H1 (cell line): Measurements from ENCODE around the gene RAB35.

Experiments used
- EP300 ChIP-seq, 2 experiments: IDR thresholded peaks; 1 replicate in 1 of 2; 2 replicates in 1 of 2; pipeline ENCODE4 v1.6.1; 2011 to 2012; ENCODE audit warnings: low read depth in 2 of 2, low read length in 2 of 2, mild to moderate bottlenecking in 2 of 2, borderline replicate concordance in 1 of 2, inconsistent platforms in 1 of 2, moderate library complexity in 1 of 2
- EZH2 ChIP-seq: fragments of 200-600 bp; sonication (generic); IDR thresholded peaks from 2 replicates; pipeline ENCODE4 v1.7.1; 2012; ENCODE audit warnings: low read depth, mild to moderate bottlenecking, moderate library complexity, low read length, inconsistent platforms; ENCODE audit not compliant: severe bottlenecking
- NRF1 ChIP-seq: IDR thresholded peaks from 2 replicates; pipeline ENCODE4 v1.6.1; 2011; ENCODE audit warnings: mild to moderate bottlenecking, low read depth, low read length, improper control_type of control experiment
- POLR2A ChIP-seq, 2 experiments: IDR thresholded peaks; 1 replicate in 1 of 2; 2 replicates in 1 of 2; pipeline ENCODE4 v1.6.1; 2011; ENCODE audit warnings: low read depth in 2 of 2, low read length in 2 of 2, mild to moderate bottlenecking in 2 of 2; ENCODE audit errors: control extremely low read depth in 1 of 2
- POLR2AphosphoS5 ChIP-seq: IDR thresholded peaks from 2 replicates; pipeline ENCODE4 v1.6.1; 2011; ENCODE audit warnings: low read depth, low read length
- TF ChIP-seq, protein P1 (sequence below): IDR thresholded peaks from 2 replicates; pipeline ENCODE4 v1.6.1; 2012; ENCODE audit warnings: inconsistent platforms
- TF ChIP-seq, protein P2 (sequence below), 3 experiments: IDR thresholded peaks; 1 replicate in 2 of 3; 2 replicates in 1 of 3; pipeline versions ENCODE4 v1.5.1 to v1.6.1; 2011; ENCODE audit warnings: low read length in 3 of 3, mild to moderate bottlenecking in 3 of 3, inconsistent platforms in 2 of 3, low read depth in 1 of 3, moderate library complexity in 1 of 3; ENCODE audit not compliant: insufficient read depth in 1 of 3; ENCODE audit errors: control extremely low read depth in 1 of 3

DNA sequence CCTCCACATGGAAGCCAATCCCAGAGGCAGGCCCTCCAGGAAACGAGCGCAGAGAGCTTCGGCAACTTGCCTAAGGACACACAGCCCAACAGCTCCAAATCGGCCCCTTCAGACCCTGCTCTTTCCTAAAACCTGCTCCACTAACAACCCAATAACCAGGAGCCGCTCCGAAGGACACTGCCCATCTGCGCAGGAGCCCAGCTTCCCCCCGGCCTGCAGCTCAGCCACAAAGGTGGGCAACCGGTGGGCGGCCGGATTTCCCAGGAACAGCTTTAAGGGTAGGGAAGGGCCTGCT lies 13.6 kb downstream of the RAB35 start:
- TF ChIP-seq EZH2 = no peak
- TF ChIP-seq, protein P1, sequence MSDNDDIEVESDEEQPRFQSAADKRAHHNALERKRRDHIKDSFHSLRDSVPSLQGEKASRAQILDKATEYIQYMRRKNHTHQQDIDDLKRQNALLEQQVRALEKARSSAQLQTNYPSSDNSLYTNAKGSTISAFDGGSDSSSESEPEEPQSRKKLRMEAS = no peak
- TF ChIP-seq, protein P2, sequence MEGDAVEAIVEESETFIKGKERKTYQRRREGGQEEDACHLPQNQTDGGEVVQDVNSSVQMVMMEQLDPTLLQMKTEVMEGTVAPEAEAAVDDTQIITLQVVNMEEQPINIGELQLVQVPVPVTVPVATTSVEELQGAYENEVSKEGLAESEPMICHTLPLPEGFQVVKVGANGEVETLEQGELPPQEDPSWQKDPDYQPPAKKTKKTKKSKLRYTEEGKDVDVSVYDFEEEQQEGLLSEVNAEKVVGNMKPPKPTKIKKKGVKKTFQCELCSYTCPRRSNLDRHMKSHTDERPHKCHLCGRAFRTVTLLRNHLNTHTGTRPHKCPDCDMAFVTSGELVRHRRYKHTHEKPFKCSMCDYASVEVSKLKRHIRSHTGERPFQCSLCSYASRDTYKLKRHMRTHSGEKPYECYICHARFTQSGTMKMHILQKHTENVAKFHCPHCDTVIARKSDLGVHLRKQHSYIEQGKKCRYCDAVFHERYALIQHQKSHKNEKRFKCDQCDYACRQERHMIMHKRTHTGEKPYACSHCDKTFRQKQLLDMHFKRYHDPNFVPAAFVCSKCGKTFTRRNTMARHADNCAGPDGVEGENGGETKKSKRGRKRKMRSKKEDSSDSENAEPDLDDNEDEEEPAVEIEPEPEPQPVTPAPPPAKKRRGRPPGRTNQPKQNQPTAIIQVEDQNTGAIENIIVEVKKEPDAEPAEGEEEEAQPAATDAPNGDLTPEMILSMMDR (IDR thresholded peaks at IDR 0.05; ENCODE audit: control extremely low read depth in 1 of 3, insufficient read depth in 1 of 3, low read depth in 1 of 3, low read length in 3 of 3) = no peak
- TF ChIP-seq EP300 (IDR thresholded peaks at IDR 0.05; ENCODE audit: borderline replicate concordance in 1 of 2, low read depth in 2 of 2, low read length in 2 of 2) = no peak
- TF ChIP-seq POLR2AphosphoS5 = no peak
- no peak for TF ChIP-seq POLR2A (IDR thresholded peaks at IDR 0.05; ENCODE audit: control extremely low read depth in 1 of 2, low read depth in 2 of 2, low read length in 2 of 2)
- no peak for TF ChIP-seq NRF1
